CD8-positive, alpha-beta memory T cell (primary cell): ENCODE measurements around the gene PDGFB. TPM values are rescaled to one million over a fixed set of nuclear protein-coding genes. Genes with fewer than 3 reads are reported as not detected.

Experiments
- CTCF ChIA-PET: fragments of 350-600 bp; sonication (Branson Sonifier 250); formaldehyde crosslinking; loops from one replicate; lab custom pipeline; 2021; ENCODE audit warnings: antibody characterized with exemption; lab: Charles Lee
- POLR2A ChIA-PET: fragments of 350-600 bp; sonication (Branson Sonifier 250); formaldehyde crosslinking; loops from one replicate; lab custom pipeline; 2021; ENCODE audit warnings: antibody characterized with exemption; lab: Charles Lee
- DNase-seq, 5 donors: peaks; one replicate each; pipeline versions ENCODE4 v3.0.0 to v3.0.0-alpha.2; 2020 to 2022; ENCODE audit warnings: mixed read lengths in 1 of 5
- H3K27ac ChIP-seq: one replicate; pipeline ENCODE4 v1.7.0; 2013; ENCODE audit warnings: low read depth, mild to moderate bottlenecking, low read length, moderate library complexity
- H3K27me3 ChIP-seq: 2 replicates; pipeline ENCODE4 v1.7.0; 2013; ENCODE audit warnings: low read length, mild to moderate bottlenecking; ENCODE audit not compliant: insufficient read depth, poor library complexity, severe bottlenecking
- H3K36me3 ChIP-seq: 2 replicates; pipeline ENCODE4 v1.7.0; 2013; ENCODE audit warnings: mild to moderate bottlenecking, low read length, moderate library complexity; ENCODE audit not compliant: insufficient read depth
- H3K4me1 ChIP-seq: 2 replicates; pipeline ENCODE4 v1.7.0; 2013; ENCODE audit warnings: mild to moderate bottlenecking, low read length, moderate library complexity; ENCODE audit not compliant: insufficient read depth
- H3K4me3 ChIP-seq: 2 replicates; pipeline ENCODE4 v1.7.0; 2013; ENCODE audit warnings: mild to moderate bottlenecking, low read length
- H3K9me3 ChIP-seq: 2 replicates; pipeline ENCODE4 v1.7.0; 2013; ENCODE audit warnings: mild to moderate bottlenecking, low read length
- H3K27ac Mint-ChIP-seq, 8 donors: one replicate each; pipeline ENCODE4 v1.8.0; 2020 to 2021; ENCODE audit warnings: mixed read lengths in 8 of 8, mild to moderate bottlenecking in 6 of 8, inconsistent platforms in 3 of 8, moderate library complexity in 3 of 8
- H3K27me3 Mint-ChIP-seq, 2 donors: one replicate each; pipeline ENCODE4 v1.8.0; 2020 to 2021; ENCODE audit warnings: mixed read lengths in 2 of 2, mild to moderate bottlenecking in 1 of 2, moderate library complexity in 1 of 2
- H3K36me3 Mint-ChIP-seq, 3 donors: one replicate each; pipeline ENCODE4 v1.8.0; 2020 to 2021; ENCODE audit warnings: mixed read lengths in 3 of 3, inconsistent platforms in 1 of 3, mild to moderate bottlenecking in 1 of 3
- H3K4me1 Mint-ChIP-seq, 3 donors: one replicate each; pipeline ENCODE4 v1.8.0; 2020 to 2021; ENCODE audit warnings: mixed read lengths in 3 of 3, inconsistent platforms in 1 of 3, mild to moderate bottlenecking in 1 of 3
- H3K4me3 Mint-ChIP-seq, 7 donors: one replicate each; pipeline ENCODE4 v1.8.0; 2020 to 2021; ENCODE audit warnings: mixed read lengths in 7 of 7, mild to moderate bottlenecking in 6 of 7, moderate library complexity in 4 of 7, inconsistent platforms in 2 of 7
- H3K9me3 Mint-ChIP-seq, 5 donors: one replicate each; pipeline ENCODE4 v1.8.0; 2020 to 2022; ENCODE audit warnings: mixed read lengths in 5 of 5, mild to moderate bottlenecking in 3 of 5, moderate library complexity in 2 of 5, inconsistent platforms in 1 of 5
- polyA plus RNA-seq: library from polyadenylated mRNA; unstranded; fragments of 300-500 nt; fragmentation: Illumina TruSeq; gene quantifications from one replicate; pipeline ENCODE4 v1.2.3, GENCODE V29; 2021
- total RNA-seq, 2 experiments: library from RNA; stranded (reverse); gene quantifications; one replicate each; pipeline ENCODE4 v1.2.3, GENCODE V29; 2021

PDGFB gene
- total and polyA plus RNA-seq, 3 experiments from 2014 or later, result 2.3 to 18.2 (median 3.0) TPM

DNA sequence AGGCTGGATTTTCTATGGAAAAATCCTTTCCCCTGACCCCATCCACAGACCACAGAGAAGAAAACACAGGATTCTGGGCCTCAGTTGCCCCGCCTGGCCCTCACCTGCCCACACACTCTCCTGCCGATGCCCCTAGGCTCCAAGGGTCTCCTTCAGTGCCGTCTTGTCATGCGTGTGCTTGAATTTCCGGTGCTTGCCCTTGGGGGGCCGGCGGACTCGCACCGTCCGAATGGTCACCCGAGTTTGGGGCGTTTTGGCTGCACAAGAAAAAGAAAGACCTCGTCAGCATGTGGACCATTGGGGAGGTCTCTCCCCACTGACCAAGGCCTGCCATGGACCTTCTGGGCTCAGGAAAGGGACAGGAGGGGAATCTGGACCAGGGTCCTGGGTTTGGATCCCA is 19.2 kb downstream of the PDGFB start:
- Histone ChIP-seq H3K27me3 (no peaks in the 10 kb centered on the region), H3K36me3 (no peaks in the 10 kb centered on the region), H3K4me3 (no peak overlapping the region), H3K4me1 (no peaks in the 10 kb centered on the region), H3K9me3 (no peaks in the 10 kb centered on the region), H3K27ac (no peak overlapping the region)
- POLR2A ChIA-PET, result interaction anchor here (0.5 to 1.0 kb wide), 2 partner anchors 11 to 19 kb away, joined by 3 read pairs; no protein-coding TSS in a partner anchor
- Mint-ChIP-seq H3K9me3 (no peaks in the 10 kb centered on the region), H3K4me3 (no peak overlapping the region), H3K27me3 (peaks cover 0 to 8% of the 10 kb centered on the region in 2 donors), H3K27ac (peak overlapping the region in 2 of 8 donors; percentile 51 to 56), H3K36me3 (peaks cover 2 to 77% (median 21%) of the 10 kb centered on the region in 3 donors), H3K4me1 (peaks cover 8 to 30% (median 17%) of the 10 kb centered on the region in 3 donors)
- no peak for DNase-seq
- CTCF ChIA-PET, result no interaction called here

DNA sequence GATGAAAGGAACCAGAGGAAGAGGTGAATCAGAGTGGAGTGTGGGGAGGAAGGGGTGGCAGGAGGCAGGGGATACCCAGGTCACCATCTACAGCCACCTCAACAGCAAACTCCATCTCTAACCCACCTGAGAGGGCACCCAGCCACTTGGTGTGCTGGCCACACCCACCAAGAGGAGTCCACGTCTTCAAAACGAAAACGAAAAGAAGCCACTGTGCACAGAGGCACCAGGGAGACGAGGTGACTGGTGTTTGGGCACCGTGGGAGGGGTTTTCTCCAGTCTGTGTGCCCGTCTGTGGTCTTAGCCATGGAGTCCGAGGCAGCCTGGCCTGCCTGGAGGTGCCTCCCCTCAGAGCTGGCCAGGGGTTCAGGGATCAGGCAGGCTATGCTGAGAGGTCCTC is 20.2 kb downstream of the PDGFB start:
- H3K27ac ChIP-seq, result no peak overlapping the region
- Mint-ChIP-seq H3K4me3 (no peak overlapping the region), H3K27me3 (peaks cover 0 to 8% of the 10 kb centered on the region in 2 donors), H3K9me3 (no peaks in the 10 kb centered on the region), H3K27ac (peak overlapping the region in 7 of 8 donors; percentile 0 to 94 (median 54)), H3K4me1 (peaks cover 12 to 29% (median 17%) of the 10 kb centered on the region in 3 donors), H3K36me3 (peaks cover 4 to 69% (median 21%) of the 10 kb centered on the region in 3 donors)
- no peaks in the 10 kb centered on the region for H3K36me3 ChIP-seq
- ChIA-PET POLR2A (interaction anchor here (1.0 kb wide), 1 partner anchor 12 kb away, joined by 3 read pairs; no protein-coding TSS in a partner anchor), CTCF (interaction anchor here (1.3 kb wide), 1 partner anchor 9 kb away, joined by 3 read pairs; no protein-coding TSS in a partner anchor)
- H3K4me1 ChIP-seq, result no peaks in the 10 kb centered on the region
- H3K4me3 ChIP-seq, result no peak overlapping the region
- H3K27me3 ChIP-seq, result no peaks in the 10 kb centered on the region
- DNase-seq, result no peak
- H3K9me3 ChIP-seq, result no peaks in the 10 kb centered on the region

DNA sequence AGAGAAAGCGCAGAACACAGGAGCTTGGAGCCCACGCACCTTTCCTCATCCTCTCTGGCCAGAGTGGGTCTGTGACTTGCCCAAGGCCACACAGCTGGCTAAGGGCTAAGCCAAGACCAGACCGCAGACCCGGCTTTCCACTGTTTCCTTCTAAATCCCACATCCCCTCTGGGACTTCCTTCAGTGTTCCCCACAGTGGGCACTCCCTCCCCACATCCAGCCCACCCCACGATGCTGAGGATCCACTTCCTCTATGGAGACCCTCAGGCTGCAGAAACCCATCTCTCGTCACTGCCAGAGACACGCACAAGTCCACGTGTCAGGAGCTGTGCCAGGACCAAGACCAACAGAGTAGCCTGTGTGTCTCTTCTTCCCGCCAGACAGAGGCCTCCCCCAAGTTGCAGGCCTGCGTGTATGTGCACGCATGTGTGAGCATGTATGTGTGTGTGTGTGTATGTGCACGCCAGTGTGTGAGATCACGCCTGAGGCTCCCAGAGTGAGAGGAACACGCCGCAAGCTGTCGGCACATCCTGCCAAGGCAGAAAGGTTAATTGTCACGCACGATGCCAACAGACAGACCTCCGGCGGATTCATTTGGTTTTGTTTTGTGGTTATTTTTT is 21.6 kb downstream of the PDGFB start:
- no peak overlapping the region for H3K4me3 Mint-ChIP-seq

DNA sequence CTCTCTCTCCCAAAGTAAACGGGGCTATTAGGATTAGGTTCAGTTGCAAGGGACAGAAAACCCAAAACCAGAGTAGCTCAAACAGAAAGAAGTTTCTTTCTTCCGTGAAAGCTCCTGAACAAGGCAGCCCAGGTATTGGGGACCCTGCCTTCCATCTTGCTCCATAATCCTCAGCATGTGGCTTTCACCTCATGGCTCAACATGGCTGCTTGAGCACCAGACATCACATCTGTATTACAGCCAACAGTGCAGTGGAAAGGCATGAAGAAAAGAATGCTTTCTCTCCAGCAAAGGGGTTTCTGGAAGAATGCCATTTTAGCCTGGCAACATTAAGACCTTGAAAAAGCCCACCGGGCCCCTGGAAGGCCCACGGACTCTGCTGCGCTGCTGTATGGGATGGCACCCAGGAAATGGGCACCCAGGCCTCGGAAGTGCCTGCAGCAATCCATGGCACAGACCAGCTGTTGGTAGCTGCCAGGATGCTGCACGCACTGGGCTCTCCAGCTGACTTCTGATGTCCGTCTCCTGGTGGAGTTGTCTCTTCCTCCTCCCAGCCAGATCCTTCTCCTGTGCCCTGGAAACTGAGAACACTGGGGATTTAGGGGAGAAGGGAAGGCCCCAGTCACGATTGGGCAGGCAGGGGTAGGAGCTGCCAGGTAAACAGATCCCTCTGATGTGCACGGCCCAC is 22.6 kb downstream of the PDGFB start:
- Mint-ChIP-seq H3K27me3 (peaks cover 0 to 8% of the 10 kb centered on the region in 2 donors), H3K4me1 (peaks cover 12 to 32% (median 17%) of the 10 kb centered on the region in 3 donors), H3K27ac (peak overlapping the region in 4 of 8 donors; percentile 41 to 86 (median 78)), H3K36me3 (peaks cover 4 to 50% (median 14%) of the 10 kb centered on the region in 3 donors), H3K9me3 (peaks cover 0 to 2% (median 0%) of the 10 kb centered on the region in 5 donors), H3K4me3 (no peak overlapping the region)
- no peak overlapping the region for H3K27ac ChIP-seq
- H3K4me3 ChIP-seq, result no peak overlapping the region
- H3K4me1 ChIP-seq, result no peaks in the 10 kb centered on the region
- H3K27me3 ChIP-seq, result no peaks in the 10 kb centered on the region
- H3K36me3 ChIP-seq, result no peaks in the 10 kb centered on the region
- peak in 1 of 5 donors; percentile 23 for DNase-seq
- ChIA-PET CTCF (interaction anchor here (1.2 to 1.6 kb wide), 3 partner anchors 84 to 94 kb away, joined by 3 to 5 read pairs (median 4); no protein-coding TSS in a partner anchor), POLR2A (no interaction called here)
- no peaks in the 10 kb centered on the region for H3K9me3 ChIP-seq

More for the DNA sequence above, 21.6 kb downstream of the PDGFB start:
- Histone ChIP-seq H3K36me3 (no peaks in the 10 kb centered on the region), H3K9me3 (no peaks in the 10 kb centered on the region), H3K4me1 (no peaks in the 10 kb centered on the region), H3K27ac (no peak overlapping the region), H3K27me3 (no peaks in the 10 kb centered on the region), H3K4me3 (no peak overlapping the region)
- POLR2A ChIA-PET, result interaction anchor here (0.8 kb wide), 1 partner anchor 17 kb away, joined by 3 read pairs; no protein-coding TSS in a partner anchor
- DNase-seq, result peak in 2 of 5 donors; percentile 44 to 72
- peaks cover 0 to 8% of the 10 kb centered on the region in 2 donors for H3K27me3 Mint-ChIP-seq
- no peaks in the 10 kb centered on the region for H3K9me3 Mint-ChIP-seq
- H3K4me1 Mint-ChIP-seq, result peaks cover 12 to 32% (median 17%) of the 10 kb centered on the region in 3 donors
- peaks cover 4 to 60% (median 14%) of the 10 kb centered on the region in 3 donors for H3K36me3 Mint-ChIP-seq
- peak overlapping the region; percentile 47 to 95 (median 73) for H3K27ac Mint-ChIP-seq
- CTCF ChIA-PET, result interaction anchor here (0.9 to 1.6 kb wide), 4 partner anchors 8 to 87 kb away, joined by 3 to 5 read pairs (median 4); no protein-coding TSS in a partner anchor

DNA sequence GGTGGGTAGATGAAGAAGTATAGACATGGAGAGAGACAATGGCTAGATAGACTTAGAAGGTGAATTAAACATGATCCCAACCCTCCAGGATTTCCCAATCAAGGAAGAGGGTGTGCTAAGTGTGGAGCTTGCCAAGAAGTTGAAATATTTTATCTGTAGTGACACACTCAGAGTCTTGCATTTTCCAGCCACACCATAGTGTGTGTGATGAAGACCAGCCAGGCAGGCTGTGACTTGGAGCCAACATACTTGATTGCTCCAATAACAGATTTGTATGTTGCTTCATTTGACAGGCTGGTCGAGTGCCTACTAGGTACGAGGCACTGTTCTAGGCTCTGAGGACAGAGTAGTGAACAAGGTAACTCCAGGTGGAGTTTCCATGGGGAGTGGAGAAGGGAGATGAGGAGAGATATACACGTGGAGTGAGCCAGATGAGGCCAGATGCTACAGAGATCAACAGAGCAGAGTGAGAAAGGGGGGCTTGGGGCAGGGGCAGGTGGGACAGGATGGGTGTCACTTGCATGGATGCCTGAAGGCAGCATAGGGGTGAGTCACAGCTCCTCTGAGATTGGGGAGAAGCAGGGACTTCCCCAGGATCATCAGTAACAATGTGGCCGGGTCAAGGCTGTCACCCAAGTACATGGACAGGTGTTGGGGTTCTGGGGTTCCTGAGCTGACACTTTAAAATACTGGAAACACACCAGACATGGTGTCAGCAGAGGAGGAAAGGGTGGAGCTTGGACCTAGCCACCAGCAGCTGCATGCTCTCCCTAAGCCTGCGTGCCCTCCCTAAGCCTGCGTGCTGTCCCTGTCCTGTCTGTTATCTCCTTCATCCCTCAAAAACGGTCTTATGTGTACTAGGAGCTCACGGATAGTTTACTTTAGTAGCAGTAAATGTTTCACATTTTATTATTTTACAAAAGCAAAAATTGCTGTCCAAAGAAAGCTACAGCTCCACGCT is 23.6 kb downstream of the PDGFB start:
- peaks cover 4 to 43% (median 14%) of the 10 kb centered on the region in 3 donors for H3K36me3 Mint-ChIP-seq
- ChIA-PET CTCF (interaction anchor here (0.7 to 1.4 kb wide), 3 partner anchors 89 to 218 kb away, joined by 3 to 5 read pairs (median 4); no protein-coding TSS in a partner anchor), POLR2A (interaction anchor here (0.5 kb wide), 1 partner anchor 95 kb away, joined by 3 read pairs; no protein-coding TSS in a partner anchor)
- peak in 1 of 5 donors; percentile 45 for DNase-seq
- Histone ChIP-seq H3K27me3 (no peaks in the 10 kb centered on the region), H3K4me1 (no peaks in the 10 kb centered on the region), H3K27ac (no peak overlapping the region), H3K4me3 (no peak overlapping the region), H3K36me3 (no peaks in the 10 kb centered on the region), H3K9me3 (no peaks in the 10 kb centered on the region)
- peaks cover 12 to 32% (median 17%) of the 10 kb centered on the region in 3 donors for H3K4me1 Mint-ChIP-seq
- peak overlapping the region in 6 of 8 donors; percentile 49 to 84 (median 56) for H3K27ac Mint-ChIP-seq
- peaks cover 0 to 2% (median 0%) of the 10 kb centered on the region in 5 donors for H3K9me3 Mint-ChIP-seq
- H3K4me3 Mint-ChIP-seq, result no peak overlapping the region
- H3K27me3 Mint-ChIP-seq, result peaks cover 0 to 8% of the 10 kb centered on the region in 2 donors

DNA sequence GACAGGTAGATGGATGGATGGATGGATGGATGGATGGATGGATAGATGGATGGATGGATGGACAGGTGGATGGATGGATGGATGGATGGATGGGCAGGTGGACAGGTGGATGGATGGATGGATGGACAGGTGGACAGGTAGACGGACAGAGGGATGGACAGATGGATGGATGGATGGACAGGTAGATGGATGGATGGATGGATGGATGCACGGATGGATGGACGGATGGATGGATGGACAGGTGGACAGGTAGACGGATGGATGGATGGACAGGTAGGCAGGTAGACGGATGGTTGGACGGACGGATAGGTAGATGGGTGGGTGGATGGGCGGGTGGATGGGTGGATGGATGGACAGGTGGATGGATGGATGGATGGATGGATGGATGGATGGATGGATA is 24.3 kb downstream of the PDGFB start:
- DNase-seq, result peak in 1 of 5 donors; percentile 20
- ChIA-PET POLR2A (no interaction called here), CTCF (no interaction called here)
- peak overlapping the region in 1 of 8 donors; percentile 41 for H3K27ac Mint-ChIP-seq
- Histone ChIP-seq H3K27me3 (no peaks in the 10 kb centered on the region), H3K36me3 (no peaks in the 10 kb centered on the region), H3K4me3 (no peak overlapping the region), H3K27ac (no peak overlapping the region), H3K4me1 (no peaks in the 10 kb centered on the region), H3K9me3 (no peaks in the 10 kb centered on the region)
- H3K4me1 Mint-ChIP-seq, result peaks cover 17 to 36% (median 22%) of the 10 kb centered on the region in 3 donors
- peaks cover 0 to 2% (median 0%) of the 10 kb centered on the region in 5 donors for H3K9me3 Mint-ChIP-seq
- H3K27me3 Mint-ChIP-seq, result peaks cover 0 to 11% of the 10 kb centered on the region in 2 donors
- H3K36me3 Mint-ChIP-seq, result peaks cover 4 to 36% (median 8%) of the 10 kb centered on the region in 3 donors
- peak overlapping the region in 1 of 7 donors; percentile 80 for H3K4me3 Mint-ChIP-seq
